Activated CD4-positive, CD25-positive, alpha-beta regulatory T cell treated with anti-CD3 and anti-CD28 coated beads, Interleukin-2, amount 50 U/mL, for 72 hours (primary cell): Measurements from ENCODE around the gene PEX10.

ENCODE experiments used
- DNase-seq: peaks from one replicate; pipeline ENCODE4 v3.0.0; 2021

The PEX10 gene

DNA sequence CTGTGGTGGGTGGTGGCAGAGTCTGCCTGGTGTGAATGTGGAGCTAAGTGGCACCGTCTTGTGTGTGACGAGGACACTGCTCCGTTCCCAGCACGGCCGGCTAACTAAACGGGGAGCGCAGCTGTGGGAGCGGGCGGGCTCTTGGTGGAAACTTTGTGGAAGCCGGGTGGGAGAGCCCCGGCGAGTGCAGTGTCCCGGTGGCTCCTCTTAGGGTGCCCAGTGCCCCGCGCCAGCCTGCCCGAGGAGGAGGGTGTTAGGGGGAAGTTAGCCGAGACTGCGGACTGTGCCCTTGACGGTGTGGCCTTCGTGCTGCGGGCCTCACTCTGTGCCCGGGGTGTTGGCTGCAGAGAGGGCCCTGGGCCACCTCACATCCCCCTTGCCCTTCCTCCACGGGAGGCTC is 9.9 kb downstream of the PEX10 start:
- DNase-seq = no peak

DNA sequence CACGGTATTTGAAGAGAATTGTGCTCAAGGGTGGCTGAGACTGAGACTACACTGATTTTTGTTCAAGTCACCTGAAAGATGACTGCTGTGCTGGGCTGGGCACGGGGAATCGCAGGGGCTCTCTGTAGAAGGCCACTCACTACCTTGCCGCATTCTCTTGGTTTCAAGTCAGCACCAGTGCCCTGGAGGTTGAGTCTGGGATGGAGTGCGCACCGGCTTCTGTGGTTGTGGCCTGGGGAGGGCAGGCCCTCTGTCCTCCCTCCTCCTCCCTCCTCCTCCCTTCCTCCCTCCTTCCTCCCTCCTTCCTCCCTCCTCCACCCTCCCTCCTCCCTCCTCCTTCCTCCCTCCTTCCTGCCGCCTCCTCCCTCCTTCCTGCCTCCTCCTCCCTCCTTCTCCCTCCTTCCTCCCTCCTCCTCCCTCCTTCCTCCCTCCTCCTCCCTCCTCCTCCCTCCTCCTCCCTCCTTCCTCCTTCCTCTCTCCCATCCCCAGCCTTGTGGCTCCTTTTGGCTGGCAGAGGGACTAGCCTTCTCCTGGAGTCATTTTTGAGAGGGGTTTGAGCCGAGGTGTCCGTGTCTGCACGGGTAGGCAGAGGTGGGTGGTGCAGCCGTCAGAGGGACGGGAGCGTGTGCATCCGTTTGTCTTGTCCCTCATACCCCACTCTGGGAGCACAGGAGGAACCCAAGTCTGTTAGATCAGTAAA is 11.3 kb downstream of the PEX10 start:
- DNase-seq = no peak

DNA sequence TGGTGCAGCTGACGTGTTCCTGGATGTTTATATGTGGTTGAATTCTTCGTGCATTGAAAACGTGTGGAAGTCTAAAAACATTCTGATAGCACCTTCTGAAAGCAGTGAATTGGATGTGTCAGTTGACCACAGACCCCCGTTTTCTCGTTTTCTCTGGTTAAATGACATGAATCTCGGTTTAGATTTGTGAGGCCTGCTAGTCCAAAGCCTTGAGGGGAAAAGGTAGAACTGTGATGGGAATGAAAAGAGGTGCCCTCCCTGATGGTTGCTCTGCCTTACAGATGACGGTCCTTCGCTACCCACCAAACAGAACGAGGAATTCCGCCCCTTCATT is 11.8 kb downstream of the PEX10 start:
- DNase-seq = no peak

DNA sequence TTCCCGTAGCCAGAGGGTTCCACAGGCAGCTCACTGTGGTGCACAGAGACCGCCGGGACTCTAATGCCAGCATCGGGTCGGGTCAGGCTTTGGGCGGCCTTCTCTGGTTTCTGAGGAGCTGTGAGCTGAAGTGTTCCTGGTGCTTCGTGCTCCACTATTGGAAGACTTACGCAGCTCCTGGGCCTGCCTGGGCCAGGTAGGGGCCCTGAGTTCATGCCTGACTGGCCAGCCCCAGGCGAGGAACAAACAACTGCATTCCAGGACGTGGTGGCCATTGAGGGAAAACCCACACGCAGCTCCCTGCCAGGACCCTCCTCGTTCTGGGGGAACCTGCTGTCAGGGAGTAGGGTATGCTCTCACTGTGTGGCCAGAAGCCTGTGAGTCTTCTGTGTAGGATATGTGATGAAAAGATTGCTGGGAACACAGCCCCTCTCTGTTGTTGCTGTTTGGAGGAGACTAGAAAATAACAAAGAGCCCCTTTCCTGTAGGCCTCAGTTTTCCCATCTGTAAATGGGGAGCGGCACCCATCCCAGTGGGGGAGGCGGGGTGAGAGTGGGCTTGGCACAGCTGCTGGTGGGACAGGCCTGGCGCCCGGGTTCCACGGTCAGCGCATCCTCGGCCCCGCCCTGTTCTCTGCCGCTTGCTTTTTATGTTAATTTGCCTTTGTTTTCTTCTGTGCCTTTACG is 12.3 kb downstream of the PEX10 start:
- DNase-seq = no peak

DNA sequence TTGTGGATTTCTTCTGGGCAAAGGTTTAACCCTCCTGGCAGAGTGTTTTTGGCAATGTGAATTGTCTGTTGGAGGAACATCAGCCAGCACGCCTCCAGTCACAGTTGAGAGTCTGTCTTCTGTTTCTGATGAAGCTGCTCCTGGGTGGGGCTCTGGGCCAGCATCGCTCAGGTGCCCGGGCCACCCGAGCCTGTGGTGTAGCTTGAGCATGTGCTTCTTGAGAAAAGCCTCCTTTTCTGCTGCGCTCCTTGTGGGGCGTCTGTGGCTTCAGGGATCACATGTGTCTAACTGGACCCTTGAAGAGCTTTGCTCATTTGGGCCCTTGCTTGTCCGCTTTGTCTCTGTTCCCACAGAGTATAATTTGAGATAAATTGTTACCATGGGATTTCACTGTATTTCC is 13.5 kb downstream of the PEX10 start:
- DNase-seq = no peak

DNA sequence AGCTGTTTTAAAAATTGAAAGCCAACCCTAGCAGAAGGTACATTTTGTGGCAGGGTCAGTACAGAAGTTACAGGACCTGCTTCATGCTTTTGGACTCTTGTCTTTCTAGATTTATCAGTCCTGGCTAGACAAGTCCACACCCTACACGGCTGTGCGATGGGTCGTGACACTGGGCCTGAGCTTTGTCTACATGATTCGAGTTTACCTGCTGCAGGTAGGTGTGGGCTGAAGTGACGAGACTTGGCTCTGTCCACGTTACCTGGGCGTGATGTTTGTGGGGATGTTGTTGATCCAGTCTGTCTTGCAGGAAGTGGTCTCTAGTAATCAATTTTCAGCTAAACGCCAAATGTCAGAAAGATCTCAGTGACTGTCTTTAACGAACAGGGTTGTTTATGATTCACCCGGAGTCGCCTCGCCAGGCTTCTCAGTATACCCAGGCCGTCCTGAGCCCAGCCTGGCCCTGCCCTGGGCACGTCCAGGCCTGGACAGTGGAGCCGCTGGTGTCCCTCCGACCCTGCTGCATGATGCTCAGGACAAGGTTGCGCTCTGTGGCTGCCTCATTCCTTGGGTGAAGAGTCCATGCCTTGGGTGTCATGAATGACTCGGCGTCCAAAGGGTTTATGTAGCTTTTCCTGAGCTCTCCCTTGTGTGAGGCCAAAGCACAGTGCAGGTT is 15.2 kb downstream of the PEX10 start:
- no peak for DNase-seq

DNA sequence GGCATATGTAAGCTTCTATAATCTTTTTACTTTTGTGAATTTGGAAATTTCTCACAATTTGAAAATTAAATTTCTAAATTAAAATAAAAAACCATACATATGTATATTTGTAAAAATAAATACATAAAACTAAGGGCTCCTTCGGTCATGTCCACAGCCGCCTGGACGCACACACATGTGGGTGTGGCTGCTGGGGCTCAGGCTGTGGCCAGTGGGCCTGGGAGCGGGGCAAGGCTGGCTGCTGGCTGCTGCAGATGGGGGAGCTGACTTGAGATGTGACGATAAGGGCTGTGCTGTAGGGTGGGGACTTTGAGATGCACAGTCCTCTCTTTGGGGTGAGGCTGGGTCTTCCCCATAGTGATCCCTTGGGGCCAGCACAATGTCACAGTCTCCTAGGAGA is 15.9 kb downstream of the PEX10 start:
- no peak for DNase-seq

DNA sequence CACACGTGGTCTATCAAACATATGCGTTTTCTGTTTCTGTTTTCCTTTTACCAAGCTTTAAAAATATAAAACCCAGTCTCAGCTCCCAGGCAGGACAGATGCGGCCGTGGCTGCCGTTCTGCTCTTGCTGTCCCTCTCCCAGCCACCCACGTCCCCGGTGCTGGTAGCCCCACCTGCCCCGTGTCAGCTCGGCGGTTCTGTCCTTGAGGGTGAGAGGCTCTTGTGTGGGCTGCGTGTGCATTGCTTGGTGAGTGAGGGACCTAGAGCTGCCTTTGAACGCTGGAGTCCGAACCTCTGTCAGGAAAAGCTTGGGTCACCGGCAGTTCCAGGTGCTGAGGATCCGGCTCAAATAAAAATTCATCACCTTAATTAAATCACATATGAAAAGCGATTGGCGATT is 16.3 kb downstream of the PEX10 start:
- no peak for DNase-seq

DNA sequence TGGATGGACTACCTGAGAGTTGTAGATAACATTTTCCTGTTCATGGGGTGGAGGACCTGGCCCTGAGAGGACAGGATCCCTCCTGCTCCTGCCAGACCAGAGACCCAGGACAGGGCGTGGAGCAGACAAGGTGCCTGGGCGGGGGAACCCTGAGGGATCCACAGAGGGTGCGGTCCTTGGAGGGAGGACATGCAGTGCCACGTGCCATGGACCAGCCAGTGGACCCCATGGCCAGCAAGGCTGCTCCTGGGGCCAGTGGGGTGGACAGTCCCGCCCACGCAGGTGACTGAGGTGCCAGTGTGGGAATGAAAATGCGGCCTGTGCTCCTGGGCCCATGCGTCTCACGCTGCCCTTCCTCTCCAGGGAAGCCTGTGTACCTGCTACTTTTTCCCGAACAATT is 17.1 kb downstream of the PEX10 start:
- DNase-seq = no peak

DNA sequence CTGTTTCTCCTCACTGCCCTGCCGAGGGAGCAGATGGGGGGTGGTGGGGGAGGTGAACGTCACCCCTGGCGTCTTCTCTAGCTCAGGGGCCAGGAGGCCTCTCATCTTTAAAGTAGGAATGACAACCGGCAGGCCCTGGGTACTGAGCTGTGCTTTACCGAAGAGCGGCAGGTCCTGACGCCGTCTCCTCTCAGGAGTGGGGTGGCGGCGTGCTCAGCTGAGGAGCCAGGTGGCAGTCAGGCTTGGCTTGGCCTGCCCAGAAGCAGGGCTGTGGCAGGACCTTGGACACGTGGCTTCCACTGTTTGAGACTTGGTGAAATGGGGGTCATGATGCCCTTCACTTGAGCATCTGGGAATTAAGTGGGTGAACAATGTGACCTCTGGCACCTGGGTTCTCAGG is 17.6 kb downstream of the PEX10 start:
- DNase-seq = no peak

DNA sequence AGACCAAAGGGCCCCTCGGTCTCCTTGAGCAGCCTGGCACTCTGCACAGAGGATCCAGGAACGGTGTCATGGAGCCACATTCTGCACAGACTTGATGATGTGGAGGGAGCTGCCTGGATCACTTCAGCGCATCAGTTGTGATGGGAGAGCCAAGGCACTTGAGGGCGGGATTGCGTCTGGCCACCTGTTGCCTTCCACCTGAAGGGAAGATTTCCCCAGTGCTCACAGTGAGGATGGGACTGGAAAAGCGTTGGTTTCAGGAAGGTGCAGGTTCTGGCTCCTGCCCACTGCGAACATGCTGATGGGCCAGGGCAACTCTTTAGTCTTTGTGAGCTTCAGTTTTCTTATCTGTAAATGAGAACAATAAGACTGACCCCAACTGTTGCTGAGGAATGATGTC is 18.1 kb downstream of the PEX10 start:
- no peak for DNase-seq

DNA sequence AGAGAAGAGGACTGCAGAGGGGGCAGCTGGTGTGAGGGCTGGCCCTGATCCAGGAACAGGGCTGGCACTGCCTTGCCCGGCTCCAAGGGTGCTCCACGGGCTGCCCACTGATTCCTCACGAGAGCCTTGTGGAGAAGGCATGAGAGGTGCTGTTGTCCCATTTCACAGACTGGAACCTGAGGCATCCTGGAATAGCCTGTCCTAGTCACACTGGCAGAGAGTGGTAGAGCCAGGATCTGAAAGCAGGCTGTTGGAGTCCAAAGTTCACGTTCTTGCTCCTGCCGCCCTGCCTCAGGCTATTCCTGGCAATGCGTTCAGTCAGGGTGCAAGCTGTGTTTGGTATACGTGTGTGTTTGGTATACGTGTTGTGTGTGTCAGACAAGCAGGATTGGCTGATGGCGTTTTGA is 18.9 kb downstream of the PEX10 start:
- DNase-seq = no peak

DNA sequence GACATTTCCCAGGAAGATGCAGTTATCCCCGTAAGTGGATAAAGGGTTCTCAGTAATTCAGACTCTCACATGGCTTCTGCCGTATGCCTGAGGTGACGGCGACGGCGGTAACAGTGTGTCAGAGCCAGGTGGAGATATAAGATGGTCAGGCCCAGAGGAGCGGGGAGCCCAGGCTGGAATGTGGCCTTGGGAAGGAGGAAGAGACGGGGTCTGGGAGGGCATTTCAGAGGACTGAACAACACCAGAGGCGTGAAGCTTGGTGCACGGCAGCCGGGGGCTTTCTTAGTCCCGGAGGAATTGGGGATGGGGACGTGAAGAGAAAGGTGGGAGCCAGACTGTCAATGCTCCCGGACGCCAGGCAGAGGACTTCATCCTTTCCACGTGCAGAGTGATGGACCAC is 19.7 kb downstream of the PEX10 start:
- no peak for DNase-seq

DNA sequence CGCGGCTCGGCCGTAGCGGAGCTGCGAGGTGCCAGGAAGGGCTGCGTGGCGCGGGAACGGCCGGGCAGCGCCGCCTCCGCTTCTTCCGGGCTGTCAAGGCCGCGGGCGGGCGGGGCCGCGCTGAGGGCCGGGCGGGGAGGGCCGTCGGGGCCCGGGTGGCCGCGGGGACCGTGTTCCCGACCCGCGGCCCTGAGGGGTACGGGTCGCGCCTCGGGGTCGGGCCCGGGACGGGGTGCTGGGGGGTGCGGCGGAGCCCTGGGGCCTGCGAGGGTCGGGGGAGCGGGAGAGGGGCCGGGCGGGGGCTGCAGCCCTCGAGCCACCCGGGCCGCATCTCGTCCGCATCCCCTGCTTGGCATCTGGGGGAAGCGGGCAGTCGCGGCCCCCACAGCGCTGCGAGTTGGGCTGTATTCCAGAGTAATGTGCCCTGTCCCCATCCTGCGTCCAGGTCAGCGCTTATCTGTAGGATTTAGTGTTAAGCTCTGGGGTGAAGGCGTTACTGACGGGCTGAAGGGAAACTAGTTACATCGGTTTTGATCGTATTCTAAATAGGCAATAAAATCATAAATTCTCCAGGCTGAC is 20.3 kb downstream of the PEX10 start:
- no peak for DNase-seq

DNA sequence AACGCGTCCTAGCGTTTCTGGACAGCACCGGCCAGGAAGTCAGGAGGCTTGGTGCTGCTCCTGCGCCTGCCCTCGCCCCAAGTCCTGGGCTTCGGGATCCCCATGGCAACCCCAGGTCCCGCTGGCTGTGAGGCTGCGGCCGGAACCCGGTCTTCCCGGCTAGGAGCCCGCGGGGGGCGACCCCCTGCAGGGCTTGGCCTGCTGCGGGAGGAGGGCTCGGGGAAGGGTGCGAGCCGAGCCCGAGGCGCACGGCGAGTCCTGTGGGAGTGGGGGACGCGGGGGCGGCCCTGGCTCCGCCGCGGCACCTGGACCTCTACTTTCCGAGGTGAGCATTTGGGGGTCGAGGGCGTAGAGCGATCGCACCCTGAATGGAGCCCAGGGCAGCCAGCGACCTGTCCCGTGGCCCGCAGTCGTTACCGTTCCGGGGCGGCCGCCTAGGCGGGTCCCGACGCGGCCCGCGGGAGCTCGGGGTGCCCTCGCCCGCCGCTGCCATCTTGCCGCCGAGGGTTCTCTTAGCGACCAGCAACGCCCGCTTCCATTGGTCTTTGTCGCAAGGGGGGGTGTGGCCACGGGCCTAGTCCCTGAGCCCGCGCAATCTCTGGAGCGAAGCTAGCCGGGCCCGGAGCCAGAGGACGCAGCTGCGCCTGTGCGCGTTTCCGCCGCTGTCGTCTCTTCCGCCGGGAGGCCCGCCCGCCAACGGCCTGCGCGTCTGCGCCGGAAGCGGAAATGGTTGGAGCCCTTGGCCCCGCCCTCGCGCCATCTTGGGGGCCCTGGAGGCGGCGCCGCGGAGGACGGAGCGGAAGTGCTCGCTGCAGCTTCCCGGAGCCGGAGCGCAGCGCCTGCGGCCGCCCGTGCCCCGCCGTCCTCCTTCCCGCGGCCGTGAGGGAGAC is 21.1 kb downstream of the PEX10 start, which contains the start of the genes MORN1 and RER1:
TSS of gene MORN1 (minus strand) at position 514 of the 890 bp plus-strand sequence. CDS start at position 493, 21 bp downstream.
TSS of gene RER1 (plus strand) at position 801 of the 890 bp plus-strand sequence. CDS start 3,950 bp downstream, outside the sequence.
- peak; percentile 98 for DNase-seq

DNA sequence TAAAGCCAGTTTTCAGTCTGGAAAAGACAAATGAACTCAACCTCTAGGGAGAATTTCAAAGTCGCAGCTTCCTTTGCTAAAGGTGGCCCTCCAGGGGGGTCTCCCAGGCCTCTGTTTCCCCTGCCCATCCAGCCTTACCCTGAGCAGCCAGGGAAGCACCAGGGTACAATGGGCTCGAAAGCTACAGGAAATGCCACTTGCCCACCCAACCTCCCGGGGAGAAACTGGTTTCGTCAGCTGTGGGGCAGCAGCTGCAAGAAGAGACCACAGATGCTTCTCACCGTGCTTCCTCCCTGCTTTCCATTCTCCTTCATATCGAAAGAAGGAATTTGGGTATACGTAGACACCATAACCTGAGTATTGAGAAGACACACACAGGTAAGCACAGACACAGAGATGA is 22.7 kb downstream of the PEX10 start:
- DNase-seq = no peak

DNA sequence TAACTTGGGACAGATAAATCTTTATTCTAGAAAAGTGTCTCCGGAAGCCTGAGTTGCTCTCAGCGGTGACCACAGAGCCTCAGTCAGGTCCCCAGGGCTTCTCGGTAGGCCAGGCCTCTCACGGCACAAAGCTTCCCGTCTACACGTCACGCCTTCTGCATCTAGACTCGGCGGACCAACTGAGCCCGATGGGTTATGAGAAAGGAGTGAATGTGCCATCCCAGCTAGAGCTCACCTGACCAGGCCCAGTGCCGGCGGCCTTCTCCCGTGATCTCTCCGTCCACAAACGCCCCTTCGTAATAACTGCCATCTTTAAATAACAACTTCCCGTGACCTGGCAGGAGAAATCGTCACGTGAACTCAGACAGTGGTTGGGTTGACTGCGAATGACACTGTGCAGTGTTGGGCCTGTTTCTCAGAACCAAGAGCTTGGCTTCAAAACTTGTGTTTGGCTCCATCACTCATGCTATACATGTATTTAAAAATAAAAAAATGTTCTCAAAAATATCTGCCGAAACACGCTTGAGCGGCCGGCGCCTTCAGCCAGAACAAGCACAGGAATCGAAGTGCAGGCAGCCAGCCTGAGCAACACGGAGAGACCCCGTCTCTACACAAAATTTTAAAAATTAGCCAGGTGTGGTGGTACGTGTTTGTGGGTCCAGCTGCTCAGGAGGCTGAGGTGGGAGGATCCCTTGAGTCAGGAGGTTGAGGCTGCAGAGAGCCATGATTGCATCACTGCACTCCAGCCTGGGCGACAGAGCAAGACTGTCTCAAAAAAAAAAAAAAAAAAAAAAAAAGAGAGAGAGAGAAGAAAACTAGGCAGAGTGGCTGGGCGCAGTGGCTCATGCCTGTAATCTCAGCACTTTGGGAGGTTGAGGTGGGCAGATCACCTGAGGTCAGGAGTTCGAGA is 24.1 kb downstream of the PEX10 start:
- DNase-seq = no peak

DNA sequence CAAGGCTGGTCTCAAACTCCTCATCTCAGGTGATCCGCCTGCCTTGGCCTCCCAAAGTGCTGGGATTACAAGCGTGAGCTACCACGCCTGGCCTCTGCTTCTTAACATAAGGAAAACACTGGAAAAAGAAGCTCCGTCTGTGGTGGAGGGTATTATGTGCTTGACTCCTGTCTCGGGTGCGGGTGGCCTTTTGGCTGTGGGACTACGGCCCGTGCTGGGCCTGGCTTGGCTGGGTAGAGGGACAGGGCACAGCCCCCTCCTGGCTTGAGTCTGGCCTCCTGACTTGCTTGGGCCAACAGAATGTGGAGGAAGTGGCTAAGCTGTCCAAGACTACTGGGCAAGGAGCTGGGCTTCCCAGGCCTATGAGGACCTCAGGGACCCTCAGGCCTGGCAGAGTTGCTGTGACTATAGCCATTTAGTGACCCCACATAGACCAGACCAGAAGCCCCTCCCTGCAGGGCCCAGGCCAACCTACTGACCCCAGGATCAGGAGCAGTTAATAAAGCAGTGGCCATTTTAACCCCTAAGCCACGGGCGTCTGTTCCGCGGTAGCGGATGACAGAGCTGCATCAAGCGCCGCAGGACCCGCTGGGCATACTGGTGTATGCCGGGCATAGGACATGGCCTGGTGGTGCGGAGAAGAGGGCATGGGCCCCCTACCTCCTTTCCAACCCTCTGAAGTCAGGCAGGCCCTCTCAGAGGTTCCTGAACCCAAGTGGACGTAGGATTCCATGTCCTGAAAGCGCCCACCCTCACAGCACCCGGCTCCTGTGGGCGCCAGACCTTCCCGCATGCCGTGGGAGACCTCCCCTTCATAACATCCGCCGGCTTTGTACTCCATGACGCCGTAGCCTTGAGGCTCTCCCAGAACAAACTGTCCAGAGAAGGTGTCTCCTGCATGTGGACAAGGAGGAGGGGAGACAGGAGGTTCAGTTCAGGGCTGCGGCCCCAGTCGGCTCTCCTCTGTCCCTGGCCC is 25.4 kb downstream of the PEX10 start:
- no peak for DNase-seq

DNA sequence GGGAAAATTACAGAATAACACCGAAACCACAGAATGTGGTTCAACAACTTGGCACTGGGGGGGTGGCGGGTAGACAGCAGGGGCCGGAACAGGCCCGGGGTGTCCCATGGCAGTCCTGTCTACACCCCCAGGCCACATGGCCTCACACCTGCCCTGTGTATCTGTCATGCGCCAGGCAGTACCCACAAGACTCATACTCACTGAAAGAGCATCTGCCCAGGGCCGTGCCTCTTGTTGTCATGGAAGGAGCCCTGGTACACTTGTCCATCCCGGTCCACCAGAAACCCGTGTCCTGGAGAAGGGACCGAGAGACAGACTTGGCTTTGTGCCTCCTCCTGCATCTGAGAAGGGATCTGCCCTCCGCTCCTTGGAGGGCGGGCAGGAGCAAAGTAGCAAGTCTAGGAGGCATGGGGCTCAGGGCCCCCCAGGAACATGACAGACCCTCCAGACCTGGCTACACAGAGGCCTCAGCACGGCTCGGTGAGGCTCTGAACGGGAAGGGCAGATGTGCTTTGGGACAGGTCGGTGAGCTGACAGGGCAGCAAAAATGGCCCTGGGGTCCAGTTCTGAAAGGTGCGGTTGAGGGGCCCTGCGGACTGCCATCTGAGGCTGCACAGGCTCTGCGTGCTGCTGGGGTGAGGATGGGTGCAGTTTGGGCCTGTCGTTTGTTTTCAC is 26.6 kb downstream of the PEX10 start:
- peak; percentile 29 for DNase-seq
